NCI-H82 treated with DMSO at 0.1 percent for 48 hours (cell line): ENCODE measurements around the gene MYO1H.
"Not testable (repeated sequence)": the region's sequence is repeated elsewhere in the genome, so short reads cannot be mapped to it uniquely, and the experiment has no call there.

Experiments used
- DNase-seq: peaks from one replicate; lab custom pipeline; 2025; ENCODE audit not compliant: unreplicated experiment; lab: John Stamatoyannopoulos, UW

Gene MYO1H

DNA sequence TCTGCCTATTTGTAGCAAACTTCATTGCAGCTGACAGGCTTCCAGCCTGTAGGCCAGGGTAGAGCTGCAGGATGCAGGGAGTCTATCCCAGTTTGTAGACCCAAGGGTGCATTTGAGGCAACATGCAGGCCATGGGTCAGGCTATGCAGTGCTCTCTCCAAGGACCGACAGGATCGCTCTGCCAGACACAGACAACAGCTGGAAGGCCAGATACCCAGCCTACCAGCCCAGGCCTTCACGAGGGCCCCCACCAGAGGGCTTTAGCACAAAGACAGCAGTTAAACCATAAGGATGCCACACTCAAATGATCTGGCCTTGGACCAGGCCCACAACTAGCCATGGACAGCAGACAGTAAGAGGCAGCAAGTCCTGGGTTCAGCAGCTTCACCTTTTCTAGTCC lies 119.1 kb downstream of the MYO1H start:
- DNase-seq = no peak

DNA sequence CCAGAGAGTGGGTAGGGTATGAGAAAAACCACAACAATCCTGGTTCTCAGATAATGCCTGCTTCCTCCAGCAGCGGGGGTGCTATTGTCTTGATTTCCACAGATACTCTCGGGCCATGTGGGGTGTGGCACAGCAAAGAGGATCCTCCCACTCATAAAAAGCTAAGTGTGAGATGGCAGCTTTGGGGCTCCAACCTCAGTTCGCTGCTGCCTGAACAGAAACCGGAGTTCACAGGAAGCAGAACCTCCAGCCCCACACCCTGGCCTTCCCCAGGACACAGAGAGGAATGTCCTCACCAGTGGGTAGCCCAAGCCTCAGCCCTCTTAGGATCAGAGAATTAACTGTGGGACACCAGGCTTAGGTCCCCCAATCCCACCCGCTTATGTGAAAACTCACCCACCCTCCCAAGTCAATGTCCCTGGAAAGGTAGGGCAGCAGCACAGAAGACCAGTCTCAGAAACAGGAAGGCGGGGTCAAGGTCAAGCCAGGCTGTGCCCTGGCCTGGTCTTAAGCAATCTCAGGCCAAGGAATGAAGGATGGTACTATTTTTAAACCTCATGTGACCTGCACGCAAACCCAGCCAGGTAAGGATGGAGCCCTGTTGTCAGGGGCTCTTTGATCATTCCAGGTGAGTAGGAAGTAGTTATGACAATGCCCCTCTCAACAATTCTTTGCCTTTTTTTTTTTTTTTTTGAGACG lies 120.4 kb downstream of the MYO1H start:
- no peak for DNase-seq

DNA sequence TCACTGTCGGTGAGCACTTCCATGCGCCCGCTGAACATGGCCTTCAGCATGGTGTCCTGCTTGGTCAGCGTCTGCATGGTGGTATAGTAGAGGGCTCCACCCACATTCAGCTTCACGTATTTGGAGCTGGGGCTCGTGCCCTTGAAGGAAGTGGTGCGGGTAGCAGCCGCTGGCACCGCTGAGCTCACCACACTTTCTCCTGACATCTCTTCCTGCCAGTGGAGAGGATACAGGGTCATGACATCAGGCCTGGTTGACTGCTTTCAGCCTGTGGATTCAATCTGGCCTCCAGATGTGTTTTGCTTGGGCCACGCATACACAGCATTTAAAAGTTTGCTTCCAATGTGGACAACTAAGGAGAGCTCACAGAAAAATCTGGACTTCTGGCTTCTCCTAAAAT lies 121.8 kb downstream of the MYO1H start:
- no peak for DNase-seq

DNA sequence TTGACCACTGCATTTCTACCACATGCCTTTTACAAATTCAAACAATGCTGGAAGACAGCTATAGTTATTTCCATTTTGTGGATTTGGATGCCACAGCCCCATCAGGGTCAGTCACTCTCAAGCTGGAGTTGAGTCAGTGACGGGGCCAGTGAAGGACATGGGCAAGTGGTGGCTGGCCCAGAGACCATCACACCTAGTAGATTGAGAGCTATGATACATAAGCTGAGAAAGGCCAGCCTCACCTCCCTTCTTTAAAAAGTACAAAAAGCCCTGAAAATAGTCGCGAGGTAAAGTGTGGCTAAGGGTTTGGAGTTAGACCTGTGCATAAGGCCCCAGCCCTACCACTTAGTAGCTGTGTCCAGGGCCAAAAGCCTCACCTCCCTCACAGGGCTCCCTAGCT lies 125.3 kb downstream of the MYO1H start:
- DNase-seq = no peak

DNA sequence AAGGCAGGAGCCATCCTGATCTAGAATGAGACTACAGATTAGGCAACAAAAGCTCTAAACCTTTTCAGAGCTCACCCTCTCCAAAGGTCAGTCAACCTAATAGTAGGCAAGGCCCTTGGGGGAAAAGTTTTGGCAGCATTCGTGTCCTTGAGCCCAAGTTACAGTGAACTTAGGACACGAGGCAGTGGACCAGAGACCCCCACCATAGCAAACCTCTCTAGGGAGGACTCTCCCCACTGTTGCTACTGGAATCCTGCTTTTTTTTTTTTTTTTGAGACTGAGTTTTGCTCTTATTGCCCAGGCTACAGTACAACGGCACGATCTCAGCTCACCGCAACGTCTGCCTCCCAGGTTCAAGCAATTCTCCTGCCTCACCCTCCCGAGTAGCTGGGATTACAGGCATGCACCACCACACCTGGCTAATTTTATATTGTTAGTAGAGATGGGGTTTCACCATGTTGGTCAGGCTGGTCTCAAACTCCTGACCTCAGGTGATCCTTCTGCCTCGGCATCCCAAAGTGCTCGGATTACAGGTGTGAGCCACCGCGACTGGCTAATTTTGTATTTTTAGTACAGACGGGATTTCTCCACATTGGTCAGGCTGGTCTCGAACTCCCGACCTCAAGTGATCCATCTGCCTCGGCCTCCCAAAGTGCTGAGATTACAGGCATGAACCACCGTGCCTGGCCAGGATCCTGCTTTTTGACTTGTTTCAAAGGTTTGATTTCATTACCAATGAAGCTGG lies 126.0 kb downstream of the MYO1H start:
- not testable (repeated sequence) for DNase-seq

DNA sequence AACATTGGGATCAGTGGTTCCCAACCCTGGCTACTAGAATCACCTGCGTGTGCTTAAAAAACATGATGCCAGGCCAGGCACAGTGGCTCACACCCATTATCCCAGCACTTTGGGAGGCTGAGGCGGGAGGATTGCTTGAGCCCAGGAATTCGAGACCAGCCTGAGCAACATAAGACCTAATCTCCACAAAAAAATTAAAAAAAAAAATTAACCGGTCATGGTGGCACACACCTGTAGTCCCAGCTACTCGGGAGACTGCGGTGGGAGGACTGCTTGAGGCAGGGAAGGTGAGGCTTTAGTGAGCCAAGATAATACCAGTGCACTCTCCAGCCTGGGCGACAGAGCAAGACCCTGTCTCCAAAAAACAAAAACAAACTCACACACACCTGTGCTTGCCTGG lies 127.4 kb downstream of the MYO1H start:
- no peak for DNase-seq

DNA sequence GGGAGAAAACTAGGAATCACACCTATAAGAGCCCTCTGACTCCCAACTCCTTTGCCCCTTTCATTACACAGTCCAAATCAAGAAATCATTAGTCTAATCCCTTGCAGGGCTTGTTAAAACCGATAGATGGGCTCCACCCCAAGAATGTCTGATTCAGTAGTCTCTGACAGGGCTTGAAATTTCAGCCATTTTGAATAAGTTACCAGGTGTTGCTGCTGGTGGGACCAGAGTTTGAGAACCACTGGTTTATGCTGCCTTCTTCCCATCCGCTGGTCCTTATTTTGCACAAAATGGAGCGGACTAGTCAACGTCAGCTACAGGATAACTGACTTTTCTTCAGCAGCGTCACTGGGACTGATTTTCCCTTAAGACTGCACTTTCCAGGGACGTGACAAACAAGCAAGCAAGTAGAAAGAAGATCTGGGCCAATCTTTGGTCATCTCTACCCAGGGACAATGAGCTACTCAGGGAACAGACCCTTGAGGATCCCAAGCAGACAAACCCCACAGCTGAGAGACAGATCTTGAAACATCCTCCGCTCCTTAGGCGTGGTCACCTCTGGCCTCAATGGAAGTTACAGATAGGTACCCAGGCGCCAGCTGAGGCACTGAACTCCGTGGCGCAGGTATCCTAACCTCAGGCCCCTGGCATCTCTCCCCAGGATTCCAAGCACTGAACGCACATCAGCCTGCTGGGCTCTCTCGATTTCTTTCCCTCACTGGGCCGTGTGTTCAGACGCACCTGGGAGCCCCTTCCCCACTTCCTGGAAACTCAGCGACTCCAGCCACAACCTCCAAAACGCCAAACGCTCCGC lies 128.5 kb downstream of the MYO1H start:
- DNase-seq = no peak

DNA sequence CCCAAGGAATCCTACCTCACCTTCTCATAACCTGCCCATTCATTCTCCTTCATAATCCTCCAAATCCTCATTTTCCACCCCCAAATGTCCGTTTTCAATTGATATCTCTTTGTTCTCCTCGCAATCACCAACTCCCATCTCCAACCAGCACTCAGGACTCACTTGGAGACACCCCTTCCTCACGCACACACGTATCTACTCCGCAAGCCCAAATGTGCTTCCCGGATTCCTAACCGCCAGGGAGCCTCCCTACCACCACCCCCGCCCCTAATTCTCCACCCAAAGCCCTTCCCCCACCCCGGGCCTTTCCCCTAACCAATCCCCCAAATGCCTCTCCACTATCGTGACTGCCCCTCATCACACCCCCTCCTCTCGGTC lies 129.1 kb downstream of the MYO1H start:
- DNase-seq = no peak

DNA sequence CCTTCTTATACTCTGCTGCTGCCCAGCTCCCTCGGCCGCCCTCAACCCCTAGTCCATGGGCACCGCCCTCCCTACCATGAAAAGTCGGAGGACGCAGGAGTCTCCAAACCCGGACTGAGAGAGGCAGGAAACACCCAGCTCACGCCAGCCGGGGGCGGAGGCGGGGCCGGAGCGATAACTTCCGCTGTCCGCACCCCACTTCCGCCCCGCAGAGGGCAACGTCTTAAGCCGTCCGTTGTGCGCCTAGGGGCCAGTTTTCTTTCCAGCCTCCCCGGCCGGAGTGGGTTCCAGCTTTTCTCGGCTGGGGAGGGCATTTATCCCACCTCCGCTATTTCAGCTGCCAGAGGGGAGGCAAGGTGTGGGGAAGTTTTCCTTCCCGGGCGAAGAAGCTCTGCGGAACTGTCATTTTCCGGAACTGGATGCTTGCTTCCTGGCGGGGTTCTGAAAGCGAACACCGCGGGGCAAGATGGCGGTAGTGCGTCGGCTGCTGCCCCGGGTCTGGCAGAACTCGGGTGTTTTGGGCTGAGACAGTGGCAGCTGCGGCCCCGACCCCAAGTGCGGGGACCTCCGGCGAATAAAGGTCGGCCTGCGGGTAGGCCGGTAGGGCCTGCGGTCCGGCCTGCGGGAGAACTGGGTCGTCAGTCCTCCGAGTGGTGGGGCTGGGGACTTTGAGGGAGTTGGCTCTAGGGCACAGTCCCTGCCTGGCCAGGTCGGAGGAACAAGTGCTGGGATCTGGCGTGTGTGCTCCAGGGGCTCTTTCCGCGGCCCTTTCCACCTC lies 129.7 kb downstream of the MYO1H start, which contains the start of the genes KCTD10 and UBE3B:
KCTD10 (minus strand) TSS at position 116 of the 778 bp plus-strand sequence; CDS start at position 78, 38 bp downstream.
UBE3B (plus strand) TSS at position 450 of the 778 bp plus-strand sequence. CDS start 5,918 bp downstream, outside the sequence.
- peak; percentile 54 for DNase-seq

DNA sequence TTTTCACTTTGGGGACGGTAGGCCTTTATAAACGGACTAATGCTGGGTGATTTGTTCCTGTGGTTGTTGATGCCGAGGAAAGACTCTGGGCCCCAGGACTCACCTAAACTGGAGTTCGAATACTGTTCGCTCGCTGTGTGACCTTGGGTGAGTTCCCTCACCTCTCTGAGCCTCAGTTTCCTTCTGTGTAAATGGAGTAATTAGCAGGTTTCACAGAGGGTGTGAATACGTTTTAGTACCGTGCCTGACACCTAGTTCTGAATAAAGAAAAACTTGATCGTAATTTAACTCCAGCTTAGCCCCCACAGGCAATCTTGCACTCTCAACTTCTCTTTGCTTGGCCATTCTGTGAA lies 130.2 kb downstream of the MYO1H start:
- no peak for DNase-seq

DNA sequence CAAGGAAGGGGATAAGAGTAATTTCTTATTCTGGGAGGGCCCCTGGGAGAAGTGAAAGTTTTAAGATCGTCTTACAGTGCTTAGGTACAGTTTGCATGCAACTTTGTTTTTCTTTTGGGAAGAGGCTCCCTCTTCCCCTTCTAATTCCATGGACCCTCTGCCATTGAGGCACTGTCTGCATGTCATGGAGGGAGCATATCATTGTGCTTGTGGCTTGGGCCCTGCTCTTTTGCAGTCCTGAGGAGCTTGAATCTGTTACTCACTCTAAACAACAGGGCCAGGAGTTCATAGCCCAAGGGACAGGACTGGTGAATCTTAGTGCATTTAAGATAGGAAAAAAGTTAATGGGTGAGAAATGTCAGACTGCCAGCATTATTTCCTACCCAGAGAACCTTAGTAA lies 132.1 kb downstream of the MYO1H start:
- DNase-seq = no peak

DNA sequence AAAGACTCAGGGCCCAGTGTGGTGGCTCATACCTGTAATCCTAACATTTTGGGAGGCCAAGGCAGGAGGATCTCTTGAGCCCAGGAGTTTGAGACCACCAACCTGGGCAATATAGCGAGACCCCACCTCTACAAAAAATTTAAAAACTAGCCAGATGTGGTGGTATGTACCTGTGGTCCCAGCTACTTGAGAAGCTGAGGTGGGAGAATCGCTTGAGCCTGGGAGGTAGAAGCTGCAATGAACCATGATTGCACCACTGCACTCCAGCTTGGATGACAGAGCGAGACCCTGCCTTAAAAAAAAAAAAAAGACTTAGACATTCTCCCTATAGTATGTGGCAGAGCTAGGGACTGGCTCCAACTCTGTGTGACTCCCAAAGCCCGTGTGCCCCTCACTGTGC lies 132.7 kb downstream of the MYO1H start:
- DNase-seq = no peak

DNA sequence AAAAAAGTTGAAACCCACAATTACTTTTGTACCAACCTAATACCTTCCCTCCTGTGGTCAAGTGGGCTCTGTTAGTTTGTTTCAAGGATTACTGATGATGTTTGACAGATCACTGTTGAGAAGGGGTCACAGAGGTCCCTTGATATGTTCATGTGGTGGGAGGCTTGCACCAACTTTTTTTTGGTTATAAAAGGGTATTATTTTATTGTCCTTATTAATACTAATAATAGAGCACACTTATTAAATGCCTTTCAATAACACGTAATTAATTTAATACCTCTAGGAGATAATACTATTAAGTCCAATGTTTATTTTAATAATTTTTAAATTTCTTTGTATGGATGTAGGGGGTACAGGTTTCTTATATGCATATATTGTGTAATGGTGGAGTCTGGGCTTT lies 134.2 kb downstream of the MYO1H start:
- DNase-seq = no peak

DNA sequence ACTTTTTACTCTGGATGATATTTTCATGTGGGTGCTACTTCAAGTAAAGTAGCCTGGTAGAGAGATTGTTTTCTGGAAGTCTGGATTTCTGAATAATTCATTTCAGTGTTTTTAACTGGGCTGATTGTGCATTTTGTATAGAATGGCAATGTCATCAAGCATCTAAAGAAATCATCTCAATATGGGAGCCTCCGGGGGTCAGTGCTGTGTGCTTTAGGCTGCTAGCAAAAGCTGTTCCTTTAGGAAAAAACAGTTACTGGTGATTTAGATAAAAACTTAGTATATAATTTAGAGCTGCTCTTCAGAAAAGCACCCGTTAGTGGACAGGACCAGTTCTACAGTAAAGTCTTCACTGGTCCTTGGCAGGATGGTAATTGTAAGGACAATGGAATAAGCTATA lies 134.8 kb downstream of the MYO1H start:
- DNase-seq = no peak

DNA sequence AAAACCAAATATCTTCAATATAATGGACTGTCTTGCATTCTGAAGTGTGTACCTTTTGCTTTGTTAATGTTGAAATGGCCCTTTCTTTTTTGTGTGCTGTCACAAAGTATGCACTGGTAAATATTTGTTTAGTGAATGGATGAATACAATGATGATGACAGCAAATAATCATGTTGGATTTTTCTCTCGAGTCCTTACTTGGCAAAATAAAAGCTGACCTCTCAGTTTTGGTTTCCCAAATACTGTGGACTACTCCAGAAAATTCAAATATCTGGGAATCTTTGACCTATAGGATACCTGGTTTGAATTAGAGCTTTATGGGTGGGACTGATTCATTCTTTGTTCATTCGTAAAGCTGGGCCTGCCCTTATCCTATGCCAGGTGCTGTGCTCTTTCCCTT lies 135.2 kb downstream of the MYO1H start:
- no peak for DNase-seq

DNA sequence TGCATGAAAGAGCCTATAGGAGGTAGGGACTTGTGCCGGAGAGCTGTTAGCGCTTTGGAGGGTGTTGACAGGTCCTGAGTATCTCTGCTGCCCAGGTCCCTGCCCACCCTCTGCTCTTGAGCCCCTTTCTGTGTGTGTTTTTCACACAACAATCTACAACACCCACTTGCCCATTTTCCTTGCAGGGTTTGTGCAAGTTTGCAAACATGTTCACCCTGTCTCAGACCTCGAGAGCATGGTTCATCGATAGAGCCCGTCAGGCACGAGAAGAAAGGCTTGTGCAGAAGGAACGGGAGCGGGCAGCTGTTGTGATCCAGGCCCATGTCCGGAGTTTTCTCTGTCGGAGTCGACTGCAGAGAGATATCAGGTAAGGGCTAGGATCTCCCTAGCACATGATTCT lies 135.6 kb downstream of the MYO1H start:
- DNase-seq = no peak

DNA sequence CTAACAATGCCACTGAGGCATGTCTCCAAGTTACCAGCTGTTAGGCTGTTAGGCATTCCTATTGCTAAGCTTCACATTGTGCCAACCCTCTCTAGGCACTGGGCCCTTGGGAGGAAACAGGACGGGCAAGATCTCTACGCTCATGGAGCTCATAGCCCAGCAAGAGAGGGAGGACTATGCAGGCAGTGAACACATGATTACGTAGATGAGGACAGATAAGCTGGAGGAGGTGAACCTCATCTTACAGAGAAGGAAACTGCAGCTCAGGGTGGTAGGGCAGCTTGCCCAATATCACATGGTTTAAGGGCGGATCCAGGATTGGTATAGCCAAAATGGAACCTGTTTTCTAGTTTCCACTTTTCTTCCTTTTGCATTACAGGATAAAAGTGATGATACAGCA lies 137.5 kb downstream of the MYO1H start:
- no peak for DNase-seq

DNA sequence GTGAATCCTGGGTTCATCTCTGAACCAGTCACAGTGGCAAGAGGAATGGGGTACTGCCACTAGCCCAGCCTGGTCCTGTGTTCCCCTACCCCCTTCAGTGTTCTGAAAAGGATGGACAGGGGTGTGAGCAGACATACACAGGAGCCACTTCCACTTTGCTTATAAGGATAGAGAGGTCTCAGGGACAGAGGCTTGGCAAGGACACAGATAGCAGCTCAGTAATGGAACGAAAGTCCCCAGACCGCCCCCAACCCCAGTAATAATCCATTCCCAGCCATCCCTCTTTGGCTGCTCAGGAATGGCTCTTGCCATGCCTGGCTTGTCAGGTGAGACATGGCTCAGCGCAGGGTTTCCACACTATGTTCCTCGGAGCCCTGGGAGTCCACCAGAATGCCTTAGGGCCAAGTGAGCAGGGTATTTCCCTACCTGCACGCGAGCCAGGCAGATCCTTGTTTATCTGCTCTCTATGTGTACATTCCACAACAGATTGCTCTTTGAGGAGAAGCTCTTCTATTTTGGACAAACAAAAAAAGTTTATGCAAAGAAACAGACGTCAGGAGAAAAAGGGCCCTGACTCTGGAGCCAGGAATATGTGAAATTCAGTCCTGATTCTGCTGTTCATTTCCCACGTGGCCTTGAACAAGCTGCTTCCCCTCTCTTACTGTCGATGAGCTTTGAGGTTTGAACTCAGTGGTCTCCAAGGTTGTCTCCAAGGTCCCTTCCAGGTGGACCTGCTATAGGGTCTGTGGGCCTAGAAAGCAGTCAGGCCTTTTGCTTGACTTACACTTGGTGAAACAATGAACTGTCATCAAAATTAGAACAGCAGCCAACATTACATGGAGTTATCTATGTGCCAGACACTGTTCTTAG lies 139.7 kb downstream of the MYO1H start:
- DNase-seq = no peak

DNA sequence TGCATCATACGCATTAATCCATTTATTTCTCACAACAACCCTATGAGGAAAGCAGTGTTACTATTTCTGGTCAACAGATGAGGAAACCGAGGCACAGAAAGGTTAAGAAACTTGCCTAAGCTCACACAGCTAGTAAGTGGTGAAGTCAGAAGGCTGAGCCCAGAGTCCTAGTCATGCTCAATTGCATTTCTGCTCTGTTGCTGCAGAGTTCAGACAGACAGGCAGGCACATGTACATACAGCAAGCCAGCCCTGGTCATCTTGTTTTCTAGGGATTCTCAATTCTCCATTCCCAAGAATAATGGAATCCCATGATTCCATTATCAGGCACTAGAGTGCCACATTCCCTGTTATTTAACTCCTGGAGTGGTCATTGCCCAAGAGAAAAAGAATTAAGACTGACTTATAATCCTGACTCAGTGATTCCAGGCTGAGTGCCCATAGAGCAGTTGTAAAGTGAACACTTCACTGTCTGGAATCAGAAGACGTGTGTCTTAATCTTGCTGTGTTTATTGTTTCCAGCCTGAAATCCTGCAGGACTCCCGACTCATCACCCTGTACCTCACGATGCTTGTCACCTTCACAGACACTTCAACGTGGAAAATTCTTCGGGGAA lies 140.5 kb downstream of the MYO1H start:
- no peak for DNase-seq
